Upper lobe of left lung (tissue), 4 donors: Measurements from ENCODE around the gene FOXD2.

ENCODE experiments used
- POLR2A ChIP-seq, 4 donors: fragments of 450-650 bp; IDR thresholded peaks; one replicate each; pipeline ENCODE4 v1.5.1; 2016 to 2017; ENCODE audit warnings: antibody characterized with exemption in 4 of 4, mild to moderate bottlenecking in 2 of 4
- POLR2AphosphoS5 ChIP-seq, 2 donors: sonication (generic); formaldehyde crosslinking; IDR thresholded peaks; one replicate each; pipeline ENCODE4 v1.5.1; 2017; ENCODE audit warnings: antibody characterized with exemption in 2 of 2
- TF ChIP-seq, protein P1 (sequence below), 6 experiments: fragments of 450-650 bp in 4 of 6; fragments of 200-600 bp in 2 of 6; sonication (generic) in 2 of 6; IDR thresholded peaks; one replicate each; pipeline ENCODE4 v1.5.1; 2016 to 2019; ENCODE audit warnings: antibody characterized with exemption in 6 of 6

DNA sequence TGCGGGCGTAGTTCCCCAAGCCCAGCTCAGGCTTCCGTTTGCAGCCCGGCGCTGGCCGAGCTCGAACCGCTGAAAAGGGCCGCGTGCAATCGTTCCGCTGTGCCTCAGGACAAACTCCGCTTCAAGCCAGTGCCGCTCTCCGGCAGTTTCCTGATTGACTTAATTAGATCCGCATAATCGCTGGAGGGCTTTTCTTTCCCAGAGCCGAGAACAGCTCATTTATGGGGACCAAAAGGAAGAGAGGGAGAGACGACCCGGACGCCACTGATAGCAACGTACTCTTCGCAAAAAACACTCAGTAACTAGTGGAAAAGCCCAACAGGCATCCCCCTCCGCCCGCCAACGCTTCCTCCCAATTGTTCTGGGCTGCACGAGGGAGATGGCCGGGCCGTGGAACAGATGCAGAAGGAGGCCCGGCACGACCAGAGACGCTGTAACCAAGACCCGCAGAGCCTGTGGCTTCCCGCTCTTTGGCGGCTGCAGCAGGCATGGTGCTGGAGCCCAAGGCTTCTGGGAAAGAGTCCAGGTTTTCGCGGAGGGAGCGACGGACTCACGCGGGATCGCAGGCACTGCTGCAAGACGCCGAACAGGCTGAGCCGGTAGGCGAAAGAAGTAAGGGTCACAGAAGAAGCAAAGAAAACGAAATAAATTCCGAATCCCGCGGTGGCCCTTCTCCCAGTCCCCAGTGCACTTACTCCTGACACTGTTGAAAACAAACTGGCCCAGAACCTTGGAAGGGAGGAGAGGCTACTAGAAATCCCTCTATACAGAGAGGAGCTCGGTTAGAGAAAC is 3.6 kb upstream of the FOXD2 start:
- TF ChIP-seq POLR2A (IDR thresholded peaks at IDR 0.05) (no peak), POLR2AphosphoS5 (IDR thresholded peaks at IDR 0.05) (no peak)
- TF ChIP-seq, protein P1, sequence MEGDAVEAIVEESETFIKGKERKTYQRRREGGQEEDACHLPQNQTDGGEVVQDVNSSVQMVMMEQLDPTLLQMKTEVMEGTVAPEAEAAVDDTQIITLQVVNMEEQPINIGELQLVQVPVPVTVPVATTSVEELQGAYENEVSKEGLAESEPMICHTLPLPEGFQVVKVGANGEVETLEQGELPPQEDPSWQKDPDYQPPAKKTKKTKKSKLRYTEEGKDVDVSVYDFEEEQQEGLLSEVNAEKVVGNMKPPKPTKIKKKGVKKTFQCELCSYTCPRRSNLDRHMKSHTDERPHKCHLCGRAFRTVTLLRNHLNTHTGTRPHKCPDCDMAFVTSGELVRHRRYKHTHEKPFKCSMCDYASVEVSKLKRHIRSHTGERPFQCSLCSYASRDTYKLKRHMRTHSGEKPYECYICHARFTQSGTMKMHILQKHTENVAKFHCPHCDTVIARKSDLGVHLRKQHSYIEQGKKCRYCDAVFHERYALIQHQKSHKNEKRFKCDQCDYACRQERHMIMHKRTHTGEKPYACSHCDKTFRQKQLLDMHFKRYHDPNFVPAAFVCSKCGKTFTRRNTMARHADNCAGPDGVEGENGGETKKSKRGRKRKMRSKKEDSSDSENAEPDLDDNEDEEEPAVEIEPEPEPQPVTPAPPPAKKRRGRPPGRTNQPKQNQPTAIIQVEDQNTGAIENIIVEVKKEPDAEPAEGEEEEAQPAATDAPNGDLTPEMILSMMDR (IDR thresholded peaks at IDR 0.05) = no peak
